ENCODE results near the gene NFE2L2. TPM values are rescaled to one million over a fixed set of nuclear protein-coding genes. Genes with fewer than 3 reads are reported as not detected.

The NFE2L2 gene
- total RNA-seq, 2 donors from 2014 or later, result 45.1 to 55.4 TPM

- Histone ChIP-seq H3K27me3 (no peaks in the 10 kb centered on the region), H3K4me3 (no peak overlapping the region), H3K4me1 (peaks cover 39% of the 10 kb centered on the region), H3K36me3 (replicated peaks in 1 of 2; ENCODE audit: insufficient read depth in 1 of 2, low read depth in 2 of 2) (peaks cover 0 to 14% of the 10 kb centered on the region in 2 donors), H3K27ac (no peak overlapping the region), H3K9me3 (no peaks in the 10 kb centered on the region)
- intact Hi-C loops (cut with DNase I), result no loop called here
- no peak for TF ChIP-seq POLR2A (IDR thresholded peaks at IDR 0.05)
- no peak for TF ChIP-seq CTCF (IDR thresholded peaks at IDR 0.05)
- DNase-seq (no peak), ATAC-seq (no peak)
Measured at GRCh38 chr2:177234267-177234666, 30.3 kb downstream of the NFE2L2 start.

GRCh38 chr2:177232098-177232704 is 32.3 kb downstream of the NFE2L2 start:
- WGBS, 2 donors, result 60 to 65% methylated on average over 8 of the region's 8 CpGs
- H3K4me1 ChIP-seq, result peaks cover 25% of the 10 kb centered on the region

GRCh38 chr2:177231270-177231669 is 33.3 kb downstream of the NFE2L2 start:
- H3K36me3 ChIP-seq (replicated peaks in 1 of 2; ENCODE audit: insufficient read depth in 1 of 2, low read depth in 2 of 2), result peaks cover 0 to 14% of the 10 kb centered on the region in 2 donors
- ATAC-seq (no peak), DNase-seq (no peak)
- 93 to 98% methylated on average over 3 of the region's 3 CpGs for WGBS, 2 donors
- no peak for TF ChIP-seq CTCF (IDR thresholded peaks at IDR 0.05)
- no peak for TF ChIP-seq POLR2A (IDR thresholded peaks at IDR 0.05)
- H3K27ac ChIP-seq, result no peak overlapping the region
- no peaks in the 10 kb centered on the region for H3K27me3 ChIP-seq
- H3K4me3 ChIP-seq, result no peak overlapping the region
- intact Hi-C loops (cut with DNase I), result no loop called here
- H3K4me1 ChIP-seq, result peaks cover 17% of the 10 kb centered on the region
- no peaks in the 10 kb centered on the region for H3K9me3 ChIP-seq

More at GRCh38 chr2:177232098-177232704, 32.3 kb downstream of the NFE2L2 start:
- ATAC-seq (no peak), DNase-seq (no peak)
- intact Hi-C loops (cut with DNase I), result no loop called here
- Histone ChIP-seq H3K9me3 (no peaks in the 10 kb centered on the region), H3K36me3 (replicated peaks in 1 of 2; ENCODE audit: insufficient read depth in 1 of 2, low read depth in 2 of 2) (peaks cover 0 to 14% of the 10 kb centered on the region in 2 donors), H3K27me3 (no peaks in the 10 kb centered on the region), H3K4me3 (no peak overlapping the region), H3K27ac (no peak overlapping the region)
- TF ChIP-seq POLR2A (IDR thresholded peaks at IDR 0.05) (no peak), CTCF (IDR thresholded peaks at IDR 0.05) (no peak)

- no peaks in the 10 kb centered on the region for H3K9me3 ChIP-seq
- TF ChIP-seq POLR2A (IDR thresholded peaks at IDR 0.05), result peak in 1 of 3 donors; percentile 5
- no peak for TF ChIP-seq CTCF (IDR thresholded peaks at IDR 0.05)
- 81 to 82% methylated on average over 8 of the region's 8 CpGs for WGBS, 2 donors
Measured at GRCh38 chr2:177229442-177230242, 34.9 kb downstream of the NFE2L2 start.

More at GRCh38 chr2:177229442-177230242, 34.9 kb downstream of the NFE2L2 start:
- Histone ChIP-seq H3K4me1 (peaks cover 6% of the 10 kb centered on the region), H3K36me3 (replicated peaks in 1 of 2; ENCODE audit: insufficient read depth in 1 of 2, low read depth in 2 of 2) (peaks cover 0 to 14% of the 10 kb centered on the region in 2 donors), H3K27ac (no peak overlapping the region), H3K27me3 (no peaks in the 10 kb centered on the region), H3K4me3 (no peak overlapping the region)
- intact Hi-C loops (cut with DNase I), result no loop called here
- peak; percentile 14 for ATAC-seq
- DNase-seq, result no peak
